ENCODE data around the gene GPX2. TPM values are rescaled to one million over a fixed set of nuclear protein-coding genes. Genes with fewer than 3 reads are reported as not detected.

Gene GPX2
- total and polyA plus RNA-seq, 2 of the 8 experiments (the other 6 are each of a cell fraction or from before 2014, with no cell fraction given) = 0.30 to 0.89 TPM

GRCh38 chr14:64899958-64900357 is 42.6 kb downstream of the GPX2 start:
- no peak overlapping the region for H3K4ac ChIP-seq (replicated peaks; ENCODE audit: insufficient read length, low read depth, low read length)
- no peak overlapping the region for H3K56ac ChIP-seq (replicated peaks; ENCODE audit: insufficient read length, low read depth, low read length)
- CTCF ChIA-PET (ENCODE audit: partially characterized antibody) = interaction anchor here (0.6 to 3.8 kb wide), 8 partner anchors 9 to 120 kb away, joined by 3 to 29 read pairs (median 9); no protein-coding TSS in a partner anchor
- no peak overlapping the region for H2AFZ ChIP-seq (ENCODE audit: low read length)
- H4K91ac ChIP-seq (replicated peaks; ENCODE audit: insufficient read length, low read length) = no peak overlapping the region
- H3K36me3 ChIP-seq (ENCODE audit: control insufficient read depth in 2 of 4, insufficient read depth in 4 of 4, low read length in 3 of 4) = no peaks in the 10 kb centered on the region
- no peak for DNase-seq (ENCODE audit: low read depth in 1 of 2, low spot score in 2 of 2)
- H2BK5ac ChIP-seq (ENCODE audit: low read depth, low read length) = no peak overlapping the region
- no peak overlapping the region for H3K23ac ChIP-seq (ENCODE audit: insufficient read length)
- H3K79me2 ChIP-seq (ENCODE audit: control insufficient read depth in 1 of 2, insufficient read depth in 2 of 2, low read length in 2 of 2) = no peaks in the 10 kb centered on the region
- no peak overlapping the region for H2BK15ac ChIP-seq (ENCODE audit: low read length)
- no peaks in the 10 kb centered on the region for H3K79me1 ChIP-seq (ENCODE audit: low read depth, low read length)
- H3K9me3 ChIP-seq (ENCODE audit: insufficient read depth in 2 of 2, low read depth in 1 of 2, low read length in 1 of 2) = no peaks in the 10 kb centered on the region
- FAIRE-seq = no peak
- H4K8ac ChIP-seq (ENCODE audit: extremely low read depth, insufficient read depth, low read length) = no peak overlapping the region
- no peak overlapping the region for H2BK12ac ChIP-seq (ENCODE audit: low read depth, low read length)
- no peak overlapping the region for H3K14ac ChIP-seq (ENCODE audit: insufficient read length)
- no peak overlapping the region for H3K4me2 ChIP-seq (ENCODE audit: insufficient read depth in 1 of 2, low read depth in 2 of 2, low read length in 2 of 2)
- H2AK5ac ChIP-seq (ENCODE audit: low read depth, low read length) = no peak overlapping the region
- H3K4me3 ChIP-seq (ENCODE audit: extremely low read depth in 1 of 4, insufficient read depth in 2 of 4, low read depth in 3 of 4, low read length in 4 of 4) = no peak overlapping the region
- H3K18ac ChIP-seq (ENCODE audit: extremely low read depth, low read length) = no peak overlapping the region
- H3K9ac ChIP-seq (replicated peaks in 1 of 4; ENCODE audit: extremely low read depth in 1 of 4, low read depth in 3 of 4, low read length in 3 of 4) = no peak overlapping the region
- H3K27me3 ChIP-seq (replicated peaks in 1 of 4; ENCODE audit: control insufficient read depth in 3 of 4, extremely low read depth in 1 of 4, insufficient read depth in 3 of 4, low read length in 3 of 4) = no peaks in the 10 kb centered on the region
- H2BK20ac ChIP-seq (ENCODE audit: low read length) = no peak overlapping the region
- POLR2A ChIA-PET (ENCODE audit: partially characterized antibody) = no interaction called here
- 90% methylated on average over 1 of the region's 1 CpG; no CpG with 5 or more reads in 1 of the 2 experiments for WGBS, 2 experiments (ENCODE audit: extremely low coverage in 1 of 2, insufficient coverage in 1 of 2, insufficient read length in 1 of 2, insufficient replicate concordance in 2 of 2, low coverage in 1 of 2, low lambda C conversion rate in 2 of 2, missing lambda C conversion rate in 1 of 2)
- peaks cover 3% of the 10 kb centered on the region; the same call in 1 of the 2 replicates for H3K23me2 ChIP-seq (ENCODE audit: low read depth, low read length)
- H3K4me1 ChIP-seq (replicated peaks in 1 of 4; ENCODE audit: control insufficient read depth in 3 of 4, insufficient read depth in 4 of 4, low read length in 3 of 4) = no peaks in the 10 kb centered on the region
- no peak overlapping the region for H3K27ac ChIP-seq (ENCODE audit: low read depth, low read length)
- no peak overlapping the region for H4K5ac ChIP-seq (ENCODE audit: insufficient read length, low read depth, low read length)
- no peak overlapping the region for H2BK120ac ChIP-seq (replicated peaks; ENCODE audit: low read depth, low read length)
- H4K20me1 ChIP-seq (replicated peaks in 1 of 2; ENCODE audit: control insufficient read depth in 1 of 2, insufficient read depth in 2 of 2, low read length in 2 of 2) = no peaks in the 10 kb centered on the region
- TF ChIP-seq EGR1 (IDR thresholded peaks at IDR 0.05; ENCODE audit: borderline replicate concordance, low read depth, low read length) = no peak
- no peak for TF ChIP-seq CREB1 (IDR thresholded peaks at IDR 0.05)
- TF ChIP-seq RAD21 (IDR thresholded peaks at IDR 0.05 in 1 of 2, conservative IDR thresholded peaks at IDR 0.05 in 1 of 2; ENCODE audit: low read depth in 2 of 2, low read length in 2 of 2) = no peak
- no peak for TF ChIP-seq CHD1 (IDR thresholded peaks at IDR 0.05; ENCODE audit: low read depth, low read length)
- TF ChIP-seq TBP (IDR thresholded peaks at IDR 0.05; ENCODE audit: low read depth, low read length) = no peak
- no peak for TF ChIP-seq ATF3 (IDR thresholded peaks at IDR 0.05; ENCODE audit: insufficient read depth, low read depth, low read length)
- no peak for TF ChIP-seq RFX5 (IDR thresholded peaks at IDR 0.05; ENCODE audit: borderline replicate concordance, low read depth, low read length)
- no peak for TF ChIP-seq CTCF (IDR thresholded peaks at IDR 0.05; ENCODE audit: control extremely low read depth in 1 of 3, insufficient read depth in 1 of 3, low read depth in 1 of 3, low read length in 3 of 3)
- TF ChIP-seq SIX5 (IDR thresholded peaks at IDR 0.05; ENCODE audit: low read depth, low read length) = no peak
- TF ChIP-seq BRCA1 (IDR thresholded peaks at IDR 0.05; ENCODE audit: low read depth, low read length) = no peak
- TF ChIP-seq SP1 (IDR thresholded peaks at IDR 0.05; ENCODE audit: low read depth, low read length) = no peak
- TF ChIP-seq POU5F1 (IDR thresholded peaks at IDR 0.05; ENCODE audit: low read depth, low read length) = no peak
